HepG2 (cell line): ENCODE measurements around the gene AKAIN1. TPM values are rescaled to one million over a fixed set of nuclear protein-coding genes. Genes with fewer than 3 reads are reported as not detected.

Source experiments
- DMAP1 ChIP-seq: IDR thresholded peaks from 2 replicates; pipeline ENCODE4 v1.6.1; 2016
- FOXK2 ChIP-seq: fragments of 450-650 bp; IDR thresholded peaks from 2 replicates; pipeline ENCODE4 v1.6.1; 2016
- GATA4 ChIP-seq: sonication (generic); IDR thresholded peaks from 2 replicates; pipeline ENCODE4 v1.6.1; 2016; ENCODE audit warnings: antibody characterized with exemption, low read depth, borderline replicate concordance
- KDM4B ChIP-seq: sonication (generic); formaldehyde crosslinking; IDR thresholded peaks from 2 replicates; pipeline ENCODE4 v1.4.0; 2020; ENCODE audit warnings: missing genetic modification reagents
- MAF1 ChIP-seq: sonication (generic); formaldehyde crosslinking; IDR thresholded peaks from 2 replicates; pipeline ENCODE4 v1.5.0; 2020; ENCODE audit warnings: missing genetic modification reagents, borderline replicate concordance
- MIXL1 ChIP-seq: IDR thresholded peaks from 2 replicates; pipeline ENCODE4 v1.6.1; 2016
- MZF1 ChIP-seq: sonication (generic); formaldehyde crosslinking; IDR thresholded peaks from 2 replicates; pipeline ENCODE4 v1.8.1; 2023; ENCODE audit warnings: mild to moderate bottlenecking, missing genetic modification reagents, borderline replicate concordance
- RCOR2 ChIP-seq: IDR thresholded peaks from 2 replicates; pipeline ENCODE4 v1.6.1; 2016; ENCODE audit warnings: missing biosample characterization, missing genetic modification reagents
- RFX3 ChIP-seq: IDR thresholded peaks from 2 replicates; pipeline ENCODE4 v1.6.1; 2016; ENCODE audit warnings: missing biosample characterization, missing genetic modification reagents
- U2AF2 ChIP-seq: fragments of 200-400 bp; formaldehyde crosslinking; IDR thresholded peaks from 2 replicates; pipeline ENCODE4 v1.6.1; 2017; ENCODE audit warnings: low read depth, mild to moderate bottlenecking, low read length
- ZBTB1 ChIP-seq: sonication (generic); formaldehyde crosslinking; IDR thresholded peaks from 2 replicates; pipeline ENCODE4 v1.4.0; 2020; ENCODE audit warnings: missing genetic modification reagents, borderline replicate concordance
- ZBTB7B ChIP-seq: sonication (generic); formaldehyde crosslinking; IDR thresholded peaks from 2 replicates; pipeline ENCODE4 v1.4.0; 2020; ENCODE audit warnings: missing genetic modification reagents
- ZNF3 ChIP-seq: IDR thresholded peaks from 2 replicates; pipeline ENCODE4 v1.7.0; 2017; ENCODE audit warnings: inconsistent platforms
- ZNF367 ChIP-seq: sonication (generic); formaldehyde crosslinking; IDR thresholded peaks from 2 replicates; pipeline ENCODE4 v1.4.0; 2020; ENCODE audit warnings: missing genetic modification reagents, borderline replicate concordance
- ZSCAN20 ChIP-seq: sonication (generic); formaldehyde crosslinking; IDR thresholded peaks from 2 replicates; pipeline ENCODE4 v1.4.0; 2020; ENCODE audit warnings: missing genetic modification reagents, mild to moderate bottlenecking, borderline replicate concordance
- polyA plus RNA-seq, 8 experiments: library from polyadenylated mRNA; depleted of rRNA in 3 of 8; stranded (reverse) in 7 of 8; unstranded in 1 of 8; fragments of >200 nt; fragmentation: Illumina TruSeq in 4 of 8; extraction: Trizol in 4 of 8; gene quantifications; 2 replicates each; pipeline versions ENCODE4 v1.2.1 to v1.2.3, GENCODE V29; 2011 to 2016; ENCODE audit warnings: low read depth in 4 of 8, missing spikeins in 1 of 8, mixed read lengths in 1 of 8; ENCODE audit not compliant: insufficient read depth in 1 of 8
- total RNA-seq, 5 experiments: library from RNA; depleted of rRNA; stranded (reverse); fragments of >200 nt; fragmentation: Illumina TruSeq; extraction: Trizol; gene quantifications; 2 replicates each; pipeline ENCODE4 v1.2.3, GENCODE V29; 2016; ENCODE audit warnings: low read depth in 1 of 5
- TF ChIP-seq, protein P1 (sequence below): sonication (generic); formaldehyde crosslinking; IDR thresholded peaks from 2 replicates; pipeline ENCODE4 v1.9.0; 2021; ENCODE audit warnings: missing genetic modification reagents, borderline replicate concordance
- TF ChIP-seq, protein P2 (sequence below): sonication (generic); formaldehyde crosslinking; IDR thresholded peaks from 2 replicates; pipeline ENCODE4 v1.4.0; 2020; ENCODE audit warnings: mild to moderate bottlenecking, missing genetic modification reagents, borderline replicate concordance
- TF ChIP-seq, protein P3 (sequence below): sonication (generic); formaldehyde crosslinking; IDR thresholded peaks from 2 replicates; pipeline ENCODE4 v1.8.1; 2023; ENCODE audit warnings: missing genetic modification reagents, mild to moderate bottlenecking, borderline replicate concordance
- TF ChIP-seq, protein P4 (sequence below): fragments of 450-650 bp; IDR thresholded peaks from 2 replicates; pipeline ENCODE4 v1.6.1; 2017; ENCODE audit warnings: mild to moderate bottlenecking
- TF ChIP-seq, protein P5 (sequence below): sonication (generic); formaldehyde crosslinking; IDR thresholded peaks from 2 replicates; pipeline ENCODE4 v1.4.0; 2020; ENCODE audit warnings: missing genetic modification reagents
- TF ChIP-seq, protein P6 (sequence below): sonication (generic); formaldehyde crosslinking; IDR thresholded peaks from 2 replicates; pipeline ENCODE4 v1.5.0; 2020; ENCODE audit warnings: missing genetic modification reagents, mild to moderate bottlenecking, borderline replicate concordance

Gene AKAIN1
- total and polyA plus RNA-seq, 2 of the 13 experiments (the other 11 are each of a cell fraction or from before 2014, with no cell fraction given): not detected

DNA sequence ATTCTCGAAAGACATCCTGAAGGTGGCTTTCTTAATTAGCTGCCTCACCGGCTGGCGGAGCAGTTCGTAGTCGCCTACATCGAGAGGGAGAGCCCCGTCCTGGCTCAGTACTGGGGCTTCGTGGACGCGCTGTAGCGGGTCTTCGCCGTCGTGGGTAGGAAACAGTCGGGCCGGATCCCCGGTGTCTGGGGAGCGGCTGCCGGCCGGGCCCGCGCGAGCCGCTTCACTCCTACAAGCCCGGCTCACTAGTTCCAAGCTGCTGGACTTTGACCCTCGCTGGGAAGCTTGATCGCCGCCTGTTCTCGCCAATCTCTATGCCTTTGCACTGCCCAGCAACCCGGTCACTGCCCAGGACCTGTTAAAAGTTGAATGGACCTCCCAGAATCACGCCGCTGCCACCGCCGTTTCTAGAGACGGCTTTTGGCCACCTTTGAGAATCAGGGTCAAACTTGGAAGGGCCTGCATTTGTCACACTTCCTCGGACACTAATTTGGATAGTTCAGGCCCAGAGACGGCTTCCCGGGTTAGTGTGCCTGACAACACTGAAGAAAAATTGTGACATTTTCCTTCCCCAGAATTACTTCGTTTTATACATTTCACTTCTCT, 41.4 kb upstream of the AKAIN1 start (continued):
- TF ChIP-seq, protein P1, sequence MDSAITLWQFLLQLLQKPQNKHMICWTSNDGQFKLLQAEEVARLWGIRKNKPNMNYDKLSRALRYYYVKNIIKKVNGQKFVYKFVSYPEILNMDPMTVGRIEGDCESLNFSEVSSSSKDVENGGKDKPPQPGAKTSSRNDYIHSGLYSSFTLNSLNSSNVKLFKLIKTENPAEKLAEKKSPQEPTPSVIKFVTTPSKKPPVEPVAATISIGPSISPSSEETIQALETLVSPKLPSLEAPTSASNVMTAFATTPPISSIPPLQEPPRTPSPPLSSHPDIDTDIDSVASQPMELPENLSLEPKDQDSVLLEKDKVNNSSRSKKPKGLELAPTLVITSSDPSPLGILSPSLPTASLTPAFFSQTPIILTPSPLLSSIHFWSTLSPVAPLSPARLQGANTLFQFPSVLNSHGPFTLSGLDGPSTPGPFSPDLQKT: no peak
- TF ChIP-seq GATA4 (no peak), FOXK2 (no peak), RFX3 (no peak), U2AF2 (no peak), MIXL1 (CRISPR knock-in tag) (no peak), MZF1 (CRISPR knock-in tag) (no peak), ZNF3 (CRISPR knock-in tag) (no peak), DMAP1 (CRISPR knock-in tag) (no peak; the same call in 1 of the 2 replicates), ZBTB7B (no peak), ZBTB1 (CRISPR knock-in tag) (no peak), KDM4B (CRISPR knock-in tag) (no peak), MAF1 (CRISPR knock-in tag) (no peak), ZSCAN20 (no peak), ZNF367 (CRISPR knock-in tag) (no peak), RCOR2 (CRISPR knock-in tag) (no peak)
- TF ChIP-seq, protein P2, sequence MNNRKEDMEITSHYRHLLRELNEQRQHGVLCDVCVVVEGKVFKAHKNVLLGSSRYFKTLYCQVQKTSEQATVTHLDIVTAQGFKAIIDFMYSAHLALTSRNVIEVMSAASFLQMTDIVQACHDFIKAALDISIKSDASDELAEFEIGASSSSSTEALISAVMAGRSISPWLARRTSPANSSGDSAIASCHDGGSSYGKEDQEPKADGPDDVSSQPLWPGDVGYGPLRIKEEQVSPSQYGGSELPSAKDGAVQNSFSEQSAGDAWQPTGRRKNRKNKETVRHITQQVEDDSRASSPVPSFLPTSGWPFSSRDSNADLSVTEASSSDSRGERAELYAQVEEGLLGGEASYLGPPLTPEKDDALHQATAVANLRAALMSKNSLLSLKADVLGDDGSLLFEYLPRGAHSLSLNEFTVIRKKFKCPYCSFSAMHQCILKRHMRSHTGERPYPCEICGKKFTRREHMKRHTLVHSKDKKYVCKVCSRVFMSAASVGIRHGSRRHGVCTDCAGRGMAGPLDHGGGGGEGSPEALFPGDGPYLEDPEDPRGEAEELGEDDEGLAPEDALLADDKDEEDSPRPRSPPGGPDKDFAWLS: no peak
- TF ChIP-seq, protein P3, sequence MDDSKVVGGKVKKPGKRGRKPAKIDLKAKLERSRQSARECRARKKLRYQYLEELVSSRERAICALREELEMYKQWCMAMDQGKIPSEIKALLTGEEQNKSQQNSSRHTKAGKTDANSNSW: no peak
- TF ChIP-seq, protein P4, sequence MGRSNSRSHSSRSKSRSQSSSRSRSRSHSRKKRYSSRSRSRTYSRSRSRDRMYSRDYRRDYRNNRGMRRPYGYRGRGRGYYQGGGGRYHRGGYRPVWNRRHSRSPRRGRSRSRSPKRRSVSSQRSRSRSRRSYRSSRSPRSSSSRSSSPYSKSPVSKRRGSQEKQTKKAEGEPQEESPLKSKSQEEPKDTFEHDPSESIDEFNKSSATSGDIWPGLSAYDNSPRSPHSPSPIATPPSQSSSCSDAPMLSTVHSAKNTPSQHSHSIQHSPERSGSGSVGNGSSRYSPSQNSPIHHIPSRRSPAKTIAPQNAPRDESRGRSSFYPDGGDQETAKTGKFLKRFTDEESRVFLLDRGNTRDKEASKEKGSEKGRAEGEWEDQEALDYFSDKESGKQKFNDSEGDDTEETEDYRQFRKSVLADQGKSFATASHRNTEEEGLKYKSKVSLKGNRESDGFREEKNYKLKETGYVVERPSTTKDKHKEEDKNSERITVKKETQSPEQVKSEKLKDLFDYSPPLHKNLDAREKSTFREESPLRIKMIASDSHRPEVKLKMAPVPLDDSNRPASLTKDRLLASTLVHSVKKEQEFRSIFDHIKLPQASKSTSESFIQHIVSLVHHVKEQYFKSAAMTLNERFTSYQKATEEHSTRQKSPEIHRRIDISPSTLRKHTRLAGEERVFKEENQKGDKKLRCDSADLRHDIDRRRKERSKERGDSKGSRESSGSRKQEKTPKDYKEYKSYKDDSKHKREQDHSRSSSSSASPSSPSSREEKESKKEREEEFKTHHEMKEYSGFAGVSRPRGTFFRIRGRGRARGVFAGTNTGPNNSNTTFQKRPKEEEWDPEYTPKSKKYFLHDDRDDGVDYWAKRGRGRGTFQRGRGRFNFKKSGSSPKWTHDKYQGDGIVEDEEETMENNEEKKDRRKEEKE: no peak
- TF ChIP-seq, protein P5, sequence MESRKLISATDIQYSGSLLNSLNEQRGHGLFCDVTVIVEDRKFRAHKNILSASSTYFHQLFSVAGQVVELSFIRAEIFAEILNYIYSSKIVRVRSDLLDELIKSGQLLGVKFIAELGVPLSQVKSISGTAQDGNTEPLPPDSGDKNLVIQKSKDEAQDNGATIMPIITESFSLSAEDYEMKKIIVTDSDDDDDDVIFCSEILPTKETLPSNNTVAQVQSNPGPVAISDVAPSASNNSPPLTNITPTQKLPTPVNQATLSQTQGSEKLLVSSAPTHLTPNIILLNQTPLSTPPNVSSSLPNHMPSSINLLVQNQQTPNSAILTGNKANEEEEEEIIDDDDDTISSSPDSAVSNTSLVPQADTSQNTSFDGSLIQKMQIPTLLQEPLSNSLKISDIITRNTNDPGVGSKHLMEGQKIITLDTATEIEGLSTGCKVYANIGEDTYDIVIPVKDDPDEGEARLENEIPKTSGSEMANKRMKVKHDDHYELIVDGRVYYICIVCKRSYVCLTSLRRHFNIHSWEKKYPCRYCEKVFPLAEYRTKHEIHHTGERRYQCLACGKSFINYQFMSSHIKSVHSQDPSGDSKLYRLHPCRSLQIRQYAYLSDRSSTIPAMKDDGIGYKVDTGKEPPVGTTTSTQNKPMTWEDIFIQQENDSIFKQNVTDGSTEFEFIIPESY: no peak
- TF ChIP-seq, protein P6, sequence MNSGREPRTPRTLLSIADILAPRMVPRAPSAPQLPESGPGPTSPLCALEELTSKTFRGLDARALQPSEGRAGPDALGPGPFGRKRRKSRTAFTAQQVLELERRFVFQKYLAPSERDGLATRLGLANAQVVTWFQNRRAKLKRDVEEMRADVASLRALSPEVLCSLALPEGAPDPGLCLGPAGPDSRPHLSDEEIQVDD (CRISPR knock-in tag): no peak
